GM13977 (cell line): ENCODE results near the gene RAB6B.

ENCODE experiments used
- DNase-seq: peaks from one replicate; pipeline ENCODE4 v3.0.0; 2012; ENCODE audit warnings: low spot score
- in situ Hi-C: fragments of 300-500 bp; cut with MboI; formaldehyde crosslinking; loops from one replicate; pipeline ENCODE4 v1.12.0; 2022; ENCODE audit warnings: low sequenced_read_pairs, low pct_unique_long_range_greater_than_20kb, mixed read lengths, inconsistent platforms; ENCODE audit not compliant: unreplicated experiment
- TF ChIP-seq, protein P1 (sequence below): IDR thresholded peaks from 2 replicates; pipeline ENCODE4 v1.5.1; 2012; ENCODE audit warnings: mild to moderate bottlenecking, control low read depth; ENCODE audit not compliant: insufficient read depth; ENCODE audit errors: extremely low read depth, missing control alignments

The RAB6B gene

DNA sequence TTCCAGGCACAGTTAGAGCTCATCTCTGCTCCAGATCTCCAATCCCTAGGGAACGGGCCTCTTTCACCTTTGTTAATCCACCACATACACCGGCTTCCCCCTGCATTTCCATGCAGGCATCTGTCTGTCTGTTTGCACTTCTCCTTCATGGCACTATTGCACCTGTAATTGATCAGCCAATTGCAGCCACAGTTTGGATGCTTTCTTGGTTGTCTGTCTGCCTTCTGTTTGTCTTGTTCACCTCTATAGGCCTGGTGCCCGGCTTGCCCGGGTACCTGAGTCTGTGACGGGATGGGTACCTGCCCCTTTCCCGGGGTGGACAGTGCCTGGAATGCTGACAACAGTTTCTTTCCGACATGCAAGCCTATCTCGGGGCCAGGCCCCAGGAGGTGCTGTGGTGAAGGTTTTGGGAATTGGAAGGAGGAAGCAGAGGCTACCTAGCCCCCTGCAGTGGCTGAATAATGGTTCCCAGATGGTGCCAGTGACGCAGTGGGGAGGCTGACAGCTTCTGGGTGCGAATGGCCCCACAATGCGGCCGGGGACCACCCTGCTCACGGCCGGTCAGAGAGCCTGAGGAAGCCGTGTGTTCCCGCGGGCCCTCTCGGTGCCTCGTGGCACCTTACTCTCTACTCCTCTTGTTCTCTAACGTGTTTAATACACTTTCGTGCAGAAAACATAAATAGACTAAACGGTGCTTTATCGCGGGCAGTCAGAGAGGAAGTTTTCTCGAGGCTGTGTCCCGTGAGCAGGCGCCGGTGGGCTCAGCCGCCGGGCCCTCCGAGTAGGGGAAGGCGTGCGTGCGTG, 31.3 kb upstream of the RAB6B start:
- TF ChIP-seq, protein P1, sequence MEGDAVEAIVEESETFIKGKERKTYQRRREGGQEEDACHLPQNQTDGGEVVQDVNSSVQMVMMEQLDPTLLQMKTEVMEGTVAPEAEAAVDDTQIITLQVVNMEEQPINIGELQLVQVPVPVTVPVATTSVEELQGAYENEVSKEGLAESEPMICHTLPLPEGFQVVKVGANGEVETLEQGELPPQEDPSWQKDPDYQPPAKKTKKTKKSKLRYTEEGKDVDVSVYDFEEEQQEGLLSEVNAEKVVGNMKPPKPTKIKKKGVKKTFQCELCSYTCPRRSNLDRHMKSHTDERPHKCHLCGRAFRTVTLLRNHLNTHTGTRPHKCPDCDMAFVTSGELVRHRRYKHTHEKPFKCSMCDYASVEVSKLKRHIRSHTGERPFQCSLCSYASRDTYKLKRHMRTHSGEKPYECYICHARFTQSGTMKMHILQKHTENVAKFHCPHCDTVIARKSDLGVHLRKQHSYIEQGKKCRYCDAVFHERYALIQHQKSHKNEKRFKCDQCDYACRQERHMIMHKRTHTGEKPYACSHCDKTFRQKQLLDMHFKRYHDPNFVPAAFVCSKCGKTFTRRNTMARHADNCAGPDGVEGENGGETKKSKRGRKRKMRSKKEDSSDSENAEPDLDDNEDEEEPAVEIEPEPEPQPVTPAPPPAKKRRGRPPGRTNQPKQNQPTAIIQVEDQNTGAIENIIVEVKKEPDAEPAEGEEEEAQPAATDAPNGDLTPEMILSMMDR = no peak
- no peak for DNase-seq
- in situ Hi-C loops = loop anchor here (10.0 to 25.0 kb wide), 2 partner anchors 102 to 535 kb away; no protein-coding TSS in a partner anchor

DNA sequence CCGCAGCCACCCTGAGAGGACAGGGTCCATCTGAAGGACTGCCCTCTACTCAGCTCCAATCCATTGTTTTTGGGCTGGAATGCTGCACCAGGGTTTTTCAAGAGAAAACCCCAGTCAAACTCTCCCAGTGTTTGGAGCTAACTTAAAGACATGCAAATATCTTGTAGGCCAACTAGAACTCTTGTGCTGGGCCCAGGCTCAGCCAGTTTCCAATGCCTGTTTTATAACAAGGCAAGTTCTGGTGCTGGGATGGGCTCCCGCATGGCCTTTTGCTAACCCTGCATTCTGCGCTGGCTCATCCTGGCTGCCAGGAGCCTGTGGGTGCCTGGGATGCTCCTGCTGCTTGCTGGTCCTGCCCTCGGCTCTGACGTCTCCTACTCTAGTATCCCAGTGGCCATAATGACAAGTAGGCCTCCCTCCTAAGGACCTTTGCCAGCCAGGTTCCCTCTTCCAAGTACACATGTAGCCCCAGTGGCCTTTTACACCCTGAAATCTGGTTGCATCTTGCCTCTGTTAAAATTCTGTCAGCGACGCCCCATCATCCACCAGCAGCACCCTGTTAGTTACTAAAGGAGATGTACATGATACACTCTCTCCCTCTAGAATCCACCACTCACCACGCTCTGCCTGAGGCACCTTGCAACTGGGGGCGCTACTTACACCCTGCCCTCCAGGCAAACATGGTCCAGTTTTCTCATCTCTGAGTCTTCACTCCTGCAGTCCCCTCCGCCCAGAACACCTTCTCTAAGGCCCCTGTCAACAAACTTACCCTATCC, 30.5 kb upstream of the RAB6B start:
- no peak for DNase-seq
- in situ Hi-C loops = loop anchor here (10.0 to 25.0 kb wide), 2 partner anchors 101 to 536 kb away; no protein-coding TSS in a partner anchor
- TF ChIP-seq, protein P1 = no peak

DNA sequence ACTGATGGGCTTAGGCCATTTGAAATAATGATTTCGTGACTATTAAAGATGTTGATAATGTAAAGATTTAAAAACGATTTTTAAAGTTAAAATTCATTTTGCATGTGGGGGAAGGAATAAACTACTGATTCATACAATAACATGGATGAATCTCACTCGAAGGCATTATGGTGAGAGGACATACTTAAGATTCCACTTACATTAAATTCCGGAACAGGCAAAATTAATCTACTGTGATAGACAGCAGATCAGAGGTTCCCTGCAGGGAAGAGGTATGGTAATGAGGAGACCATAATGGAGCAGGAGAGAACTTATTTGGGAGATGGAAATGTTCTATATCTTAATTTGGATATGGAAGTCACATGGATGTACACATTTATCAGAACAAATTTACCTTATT, 28.4 kb upstream of the RAB6B start:
- in situ Hi-C loops = loop anchor here (10.0 kb wide), 1 partner anchor 99 kb away; no protein-coding TSS in a partner anchor
- DNase-seq = no peak
- TF ChIP-seq, protein P1 = no peak

DNA sequence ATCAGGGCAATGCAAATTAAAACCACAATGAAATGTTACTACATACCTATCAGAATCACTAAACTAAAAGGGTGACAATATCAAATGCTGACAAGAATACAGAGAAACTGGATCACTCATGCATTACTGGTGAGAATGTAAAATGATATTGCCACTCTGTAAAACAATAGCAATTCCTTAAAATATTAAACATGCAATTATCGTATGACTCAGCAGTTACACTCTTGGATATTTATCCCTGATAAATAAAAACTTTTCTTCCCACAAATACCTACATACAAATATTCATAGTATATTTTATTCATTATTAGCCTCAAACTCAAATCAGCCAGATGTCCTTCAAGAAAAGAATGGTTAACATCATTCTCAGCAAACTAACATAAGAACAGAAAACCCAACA, 25.9 kb upstream of the RAB6B start:
- in situ Hi-C loops = loop anchor here (10.0 kb wide), 1 partner anchor 97 kb away; no protein-coding TSS in a partner anchor
- TF ChIP-seq, protein P1 = no peak
- DNase-seq = no peak

DNA sequence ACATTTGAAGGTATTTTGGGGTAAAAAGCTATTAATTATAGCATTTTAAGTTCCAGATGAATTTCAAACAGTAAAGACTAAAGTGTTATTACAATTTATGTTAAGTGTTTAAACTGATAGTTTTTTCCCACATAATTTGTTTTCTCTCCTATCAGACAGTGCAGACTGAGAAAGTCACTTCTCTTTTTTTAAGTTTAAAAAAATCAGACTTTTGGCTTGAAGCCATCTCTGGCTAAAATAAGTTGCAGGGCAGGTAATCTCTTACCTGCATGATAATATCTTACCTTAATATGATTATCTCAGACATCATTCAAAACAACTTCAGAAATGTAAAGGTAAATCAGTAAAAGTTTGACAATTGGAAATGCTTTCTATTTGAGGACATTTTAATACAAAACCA, 21.5 kb upstream of the RAB6B start:
- DNase-seq = no peak
- in situ Hi-C loops = no loop called here
- TF ChIP-seq, protein P1 = no peak
